Smooth muscle cell (in vitro differentiated cells): ENCODE measurements around the gene PRODH. TPM values are rescaled to one million over a fixed set of nuclear protein-coding genes. Genes with fewer than 3 reads are reported as not detected.

Experiments
- DNase-seq: peaks from one replicate; lab custom pipeline; 2025; ENCODE audit not compliant: unreplicated experiment; lab: John Stamatoyannopoulos, UW
- H2AFZ ChIP-seq: fragments of 200-600 bp; sonication (generic); 2 replicates; pipeline ENCODE4 v1.6.0; 2016; ENCODE audit warnings: antibody characterized with exemption, low read depth, mild to moderate bottlenecking
- H3F3A ChIP-seq: fragments of 200-600 bp; sonication (generic); 2 replicates; pipeline ENCODE4 v1.6.0; 2017; ENCODE audit warnings: antibody characterized with exemption, low read depth
- H3K27ac ChIP-seq: fragments of 200-600 bp; sonication (generic); 2 replicates; pipeline ENCODE4 v1.5.1; 2016; ENCODE audit warnings: low read depth, mild to moderate bottlenecking
- H3K27me3 ChIP-seq: fragments of 200-600 bp; sonication (generic); 2 replicates; pipeline ENCODE4 v1.6.1; 2016; ENCODE audit warnings: low read depth, mild to moderate bottlenecking
- H3K36me3 ChIP-seq: fragments of 200-600 bp; sonication (generic); 2 replicates; pipeline ENCODE4 v1.5.1; 2016; ENCODE audit warnings: low read depth
- H3K4me1 ChIP-seq: fragments of 200-600 bp; sonication (generic); 2 replicates; pipeline ENCODE4 v1.5.1; 2016; ENCODE audit warnings: low read depth
- H3K4me2 ChIP-seq: fragments of 200-600 bp; sonication (generic); 2 replicates; pipeline ENCODE4 v1.6.0; 2016; ENCODE audit warnings: mild to moderate bottlenecking
- H3K4me3 ChIP-seq: fragments of 200-600 bp; sonication (generic); 2 replicates; pipeline ENCODE4 v1.5.1; 2016; ENCODE audit warnings: mild to moderate bottlenecking
- H3K79me2 ChIP-seq: fragments of 200-600 bp; sonication (generic); 2 replicates; pipeline ENCODE4 v1.6.0; 2016; ENCODE audit warnings: low read depth, mild to moderate bottlenecking
- H3K9ac ChIP-seq: fragments of 200-600 bp; sonication (generic); 2 replicates; pipeline ENCODE4 v1.6.0; 2016; ENCODE audit warnings: low read depth
- H3K9me3 ChIP-seq: fragments of 200-600 bp; sonication (generic); replicated peaks from 2 replicates; pipeline ENCODE4 v1.5.1; 2016; ENCODE audit warnings: low read depth
- H4K20me1 ChIP-seq: fragments of 200-600 bp; sonication (generic); 2 replicates; pipeline ENCODE4 v1.6.0; 2016; ENCODE audit warnings: low read depth
- WGBS: methylation state at CpG from one replicate; pipeline ENCODE4 v1.1.7; 2016; ENCODE audit warnings: low lambda C conversion rate; 5-methylcytosine and 5-hydroxymethylcytosine counted together
- polyA plus RNA-seq: library from polyadenylated mRNA; unstranded; fragments of >200 nt; fragmentation: Nextera tagmentation; extraction: Ambion mirVana; gene quantifications from 2 replicates; pipeline ENCODE4 v1.2.1, GENCODE V29; 2016
- total RNA-seq: library from RNA; depleted of rRNA; stranded (reverse); fragments of >200 nt; gene quantifications from 2 replicates; pipeline ENCODE4 v1.2.3, GENCODE V29; 2014
- TF ChIP-seq, protein P1 (sequence below): fragments of 200-600 bp; sonication (generic); IDR thresholded peaks from 2 replicates; pipeline ENCODE4 v1.5.1; 2017; ENCODE audit warnings: borderline replicate concordance, mild to moderate bottlenecking, antibody characterized with exemption; ENCODE audit not compliant: insufficient read depth, poor library complexity, severe bottlenecking

PRODH gene
- total and polyA plus RNA-seq, 2 experiments from 2014 or later: 0.18 TPM; not detected in 1

DNA sequence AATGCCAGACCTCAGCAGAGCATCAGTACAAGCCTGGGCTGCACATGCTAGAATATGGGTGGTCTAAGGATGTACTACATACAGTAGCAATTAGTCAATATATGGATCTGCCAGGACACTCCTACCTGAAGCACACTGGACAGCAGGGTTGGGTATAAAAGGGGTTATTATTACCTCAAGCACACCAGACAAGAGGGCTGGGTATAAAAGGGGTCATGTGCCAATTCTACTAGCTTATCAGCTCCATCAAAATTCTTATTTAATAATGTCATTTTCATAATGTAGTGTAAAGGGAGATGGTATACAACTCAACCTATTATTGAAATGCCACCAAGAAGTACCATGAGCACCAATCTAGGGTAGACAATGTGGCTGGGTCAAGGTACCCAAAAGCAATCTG is 44.7 kb upstream of the PRODH start:
- H3K4me3 ChIP-seq: no peak overlapping the region
- H4K20me1 ChIP-seq: no peaks in the 10 kb centered on the region
- no peaks in the 10 kb centered on the region for H3F3A ChIP-seq
- TF ChIP-seq, protein P1, sequence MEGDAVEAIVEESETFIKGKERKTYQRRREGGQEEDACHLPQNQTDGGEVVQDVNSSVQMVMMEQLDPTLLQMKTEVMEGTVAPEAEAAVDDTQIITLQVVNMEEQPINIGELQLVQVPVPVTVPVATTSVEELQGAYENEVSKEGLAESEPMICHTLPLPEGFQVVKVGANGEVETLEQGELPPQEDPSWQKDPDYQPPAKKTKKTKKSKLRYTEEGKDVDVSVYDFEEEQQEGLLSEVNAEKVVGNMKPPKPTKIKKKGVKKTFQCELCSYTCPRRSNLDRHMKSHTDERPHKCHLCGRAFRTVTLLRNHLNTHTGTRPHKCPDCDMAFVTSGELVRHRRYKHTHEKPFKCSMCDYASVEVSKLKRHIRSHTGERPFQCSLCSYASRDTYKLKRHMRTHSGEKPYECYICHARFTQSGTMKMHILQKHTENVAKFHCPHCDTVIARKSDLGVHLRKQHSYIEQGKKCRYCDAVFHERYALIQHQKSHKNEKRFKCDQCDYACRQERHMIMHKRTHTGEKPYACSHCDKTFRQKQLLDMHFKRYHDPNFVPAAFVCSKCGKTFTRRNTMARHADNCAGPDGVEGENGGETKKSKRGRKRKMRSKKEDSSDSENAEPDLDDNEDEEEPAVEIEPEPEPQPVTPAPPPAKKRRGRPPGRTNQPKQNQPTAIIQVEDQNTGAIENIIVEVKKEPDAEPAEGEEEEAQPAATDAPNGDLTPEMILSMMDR: no peak
- no peak overlapping the region for H3K4me2 ChIP-seq
- peaks cover 7% of the 10 kb centered on the region for H3K9me3 ChIP-seq
- H3K27me3 ChIP-seq: no peaks in the 10 kb centered on the region
- no peaks in the 10 kb centered on the region for H3K4me1 ChIP-seq
- H3K27ac ChIP-seq: no peak overlapping the region
- H3K79me2 ChIP-seq: no peaks in the 10 kb centered on the region
- H3K9ac ChIP-seq: no peak overlapping the region
- H3K36me3 ChIP-seq: no peaks in the 10 kb centered on the region
- DNase-seq: no peak
- H2AFZ ChIP-seq: no peak overlapping the region

DNA sequence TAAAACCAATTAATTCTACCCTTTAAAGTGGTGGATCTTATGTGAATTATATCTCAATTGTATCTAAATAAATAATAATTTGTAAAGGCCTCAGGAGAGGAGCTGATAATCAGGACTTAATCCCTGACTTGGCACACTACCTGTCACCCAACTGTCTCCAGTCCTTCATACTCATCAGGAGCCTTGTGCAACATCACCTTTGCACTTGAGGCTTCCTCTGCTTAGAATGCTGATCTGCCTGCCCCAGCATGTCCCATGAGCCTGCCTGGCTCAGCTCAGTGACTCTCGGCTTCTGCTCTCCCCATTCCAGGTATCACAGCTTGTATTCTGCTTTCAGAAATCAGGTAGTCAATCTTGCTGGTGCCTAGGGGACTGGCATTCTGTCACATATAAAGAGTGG is 43.9 kb upstream of the PRODH start:
- Histone ChIP-seq H3K9ac (no peak overlapping the region), H2AFZ (no peak overlapping the region), H3K4me2 (no peak overlapping the region), H3F3A (no peaks in the 10 kb centered on the region), H3K4me3 (no peak overlapping the region), H3K9me3 (peaks cover 7% of the 10 kb centered on the region), H3K79me2 (no peaks in the 10 kb centered on the region), H3K4me1 (no peaks in the 10 kb centered on the region), H3K36me3 (no peaks in the 10 kb centered on the region), H3K27ac (no peak overlapping the region), H3K27me3 (no peaks in the 10 kb centered on the region), H4K20me1 (no peaks in the 10 kb centered on the region)
- no peak for DNase-seq
- TF ChIP-seq, protein P1: no peak
- WGBS: 83% methylated on average over 1 of the region's 1 CpG

GRCh38 chr22:18978506-18978905 is 42.4 kb upstream of the PRODH start:
- no peak for DNase-seq
- peaks cover 7% of the 10 kb centered on the region for H3K9me3 ChIP-seq
- H3F3A ChIP-seq: no peaks in the 10 kb centered on the region
- no peak overlapping the region for H3K9ac ChIP-seq
- no peak overlapping the region for H3K4me2 ChIP-seq
- H3K36me3 ChIP-seq: no peaks in the 10 kb centered on the region
- no peaks in the 10 kb centered on the region for H4K20me1 ChIP-seq
- no peaks in the 10 kb centered on the region for H3K4me1 ChIP-seq
- TF ChIP-seq, protein P1: no peak
- H2AFZ ChIP-seq: no peak overlapping the region
- 89% methylated on average over 8 of the region's 9 CpGs for WGBS
- no peaks in the 10 kb centered on the region for H3K27me3 ChIP-seq
- no peaks in the 10 kb centered on the region for H3K79me2 ChIP-seq
- H3K27ac ChIP-seq: no peak overlapping the region
- H3K4me3 ChIP-seq: no peak overlapping the region

DNA sequence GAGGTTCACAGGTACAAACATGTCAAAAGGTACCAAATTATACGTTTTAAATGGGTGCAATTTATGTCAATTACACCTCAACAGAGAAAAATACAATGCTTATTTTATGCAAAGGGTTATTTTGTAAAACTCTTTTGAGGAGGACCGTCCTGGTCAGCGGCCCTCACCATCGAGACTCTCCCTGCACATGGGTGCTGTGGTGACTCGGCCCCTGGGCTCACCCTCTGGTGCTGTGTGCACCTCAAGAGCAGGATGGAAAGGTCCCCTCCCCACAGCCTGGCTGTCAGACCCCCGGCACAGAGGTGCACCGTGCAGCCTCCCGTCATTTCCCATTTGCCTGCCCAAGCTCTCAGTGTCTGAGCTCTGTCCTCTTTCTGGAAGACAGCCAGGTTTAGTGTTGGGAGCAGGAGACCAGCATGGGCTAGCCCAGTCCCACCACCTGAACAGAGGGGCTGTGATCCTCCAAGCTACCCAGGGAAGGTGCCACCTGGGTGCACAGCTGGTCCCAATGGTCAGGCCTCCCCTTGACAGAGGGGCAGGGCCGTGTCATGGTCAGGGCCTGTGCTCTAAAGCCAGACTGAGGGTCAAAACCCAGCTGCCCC is 41.8 kb upstream of the PRODH start:
- H3K4me1 ChIP-seq: no peaks in the 10 kb centered on the region
- H3K36me3 ChIP-seq: no peaks in the 10 kb centered on the region
- peaks cover 7% of the 10 kb centered on the region for H3K9me3 ChIP-seq
- WGBS: 92% methylated on average over 9 of the region's 9 CpGs
- H3K79me2 ChIP-seq: no peaks in the 10 kb centered on the region
- H3K4me2 ChIP-seq: no peak overlapping the region
- no peak for DNase-seq
- H3K4me3 ChIP-seq: no peak overlapping the region
- TF ChIP-seq, protein P1: no peak
- H4K20me1 ChIP-seq: no peaks in the 10 kb centered on the region
- H3K9ac ChIP-seq: no peak overlapping the region
- H3F3A ChIP-seq: no peaks in the 10 kb centered on the region
- H3K27ac ChIP-seq: no peak overlapping the region
- no peak overlapping the region for H2AFZ ChIP-seq
- no peaks in the 10 kb centered on the region for H3K27me3 ChIP-seq
